H9 (cell line): Measurements from ENCODE around the gene PRKAG3. TPM values are rescaled to one million over a fixed set of nuclear protein-coding genes. Genes with fewer than 3 reads are reported as not detected.
A peak's percentile ranks its signal among the peaks of the same experiment; 100 is the strongest.

Experiments used
- DNase-seq: peaks from one replicate; pipeline ENCODE4 v3.0.0-alpha.2; 2017
- H2AFZ ChIP-seq: one replicate; pipeline ENCODE4 v1.6.1; 2013; ENCODE audit warnings: mild to moderate bottlenecking, low read length, control low read depth, moderate library complexity
- H2AK5ac ChIP-seq: 2 replicates; pipeline ENCODE4 v1.6.1; 2013; ENCODE audit warnings: low read length, control low read depth, mixed read lengths; ENCODE audit not compliant: insufficient read length
- H2BK120ac ChIP-seq: one replicate; pipeline ENCODE4 v1.6.1; 2013; ENCODE audit warnings: low read depth, mild to moderate bottlenecking, low read length, control low read depth, inconsistent platforms; ENCODE audit not compliant: poor library complexity, severe bottlenecking
- H2BK12ac ChIP-seq: 2 replicates; pipeline ENCODE4 v1.6.1; 2013; ENCODE audit warnings: low read length, control low read depth, mixed read lengths, low read depth; ENCODE audit not compliant: insufficient read length
- H2BK15ac ChIP-seq: 2 replicates; pipeline ENCODE4 v1.6.1; 2013; ENCODE audit warnings: low read depth, low read length, control low read depth
- H2BK20ac ChIP-seq: one replicate; pipeline ENCODE4 v1.6.1; 2013; ENCODE audit warnings: low read depth, mild to moderate bottlenecking, low read length, control low read depth, inconsistent platforms; ENCODE audit not compliant: poor library complexity, severe bottlenecking
- H2BK5ac ChIP-seq: 2 replicates; pipeline ENCODE4 v1.6.1; 2013; ENCODE audit warnings: low read length, control low read depth, mixed read lengths; ENCODE audit not compliant: insufficient read length
- H3K14ac ChIP-seq: 2 replicates; pipeline ENCODE4 v1.6.1; 2013; ENCODE audit warnings: low read length, control low read depth; ENCODE audit not compliant: insufficient read depth
- H3K18ac ChIP-seq: 2 replicates; pipeline ENCODE4 v1.6.1; 2013; ENCODE audit warnings: low read depth, mild to moderate bottlenecking, mixed read lengths, low read length, control low read depth; ENCODE audit not compliant: insufficient read length
- H3K23ac ChIP-seq: 2 replicates; pipeline ENCODE4 v1.6.1; 2013; ENCODE audit warnings: low read length, control low read depth, mixed read lengths, low read depth; ENCODE audit not compliant: insufficient read length
- H3K23me2 ChIP-seq: 2 replicates; pipeline ENCODE4 v1.6.1; 2013; ENCODE audit warnings: low read depth, mild to moderate bottlenecking, mixed read lengths, low read length, control low read depth; ENCODE audit not compliant: insufficient read length, poor library complexity, severe bottlenecking
- H3K27ac ChIP-seq: 2 replicates; pipeline ENCODE4 v1.5.1; 2013; ENCODE audit warnings: low read length, control low read depth, mixed read lengths, low read depth; ENCODE audit not compliant: insufficient read length
- H3K27me3 ChIP-seq: 2 replicates; pipeline ENCODE4 v1.6.1; 2013; ENCODE audit warnings: low read length, control low read depth, inconsistent platforms; ENCODE audit not compliant: insufficient read depth
- H3K4ac ChIP-seq: 2 replicates; pipeline ENCODE4 v1.6.1; 2013; ENCODE audit warnings: low read depth, mild to moderate bottlenecking, control low read depth, inconsistent platforms, low read length, moderate library complexity
- H3K4me1 ChIP-seq: 2 replicates; pipeline ENCODE4 v1.6.1; 2013; ENCODE audit warnings: low read length, control low read depth, inconsistent platforms; ENCODE audit not compliant: insufficient read depth
- H3K4me2 ChIP-seq: 2 replicates; pipeline ENCODE4 v1.6.1; 2013; ENCODE audit warnings: low read length, control low read depth, mixed read lengths; ENCODE audit not compliant: insufficient read length, insufficient read depth
- H3K56ac ChIP-seq: 2 replicates; pipeline ENCODE4 v1.6.1; 2013; ENCODE audit warnings: low read depth, mild to moderate bottlenecking, mixed read lengths, low read length, control low read depth; ENCODE audit not compliant: insufficient read length
- H3K79me1 ChIP-seq: 2 replicates; pipeline ENCODE4 v1.6.1; 2013; ENCODE audit warnings: low read depth, mild to moderate bottlenecking, moderate library complexity, low read length, control low read depth, inconsistent platforms; ENCODE audit not compliant: insufficient read depth, poor library complexity, severe bottlenecking
- H3K79me2 ChIP-seq: 2 replicates; pipeline ENCODE4 v1.6.1; 2013; ENCODE audit warnings: low read length, control low read depth, inconsistent platforms; ENCODE audit not compliant: insufficient read depth
- H3K9ac ChIP-seq: 2 replicates; pipeline ENCODE4 v1.6.1; 2013; ENCODE audit warnings: low read length, control low read depth, mixed read lengths; ENCODE audit not compliant: insufficient read length; ENCODE audit errors: extremely low read depth
- H3K9me3 ChIP-seq: one replicate; pipeline ENCODE4 v1.6.1; 2013; ENCODE audit warnings: low read depth, low read length, inconsistent platforms; ENCODE audit not compliant: control insufficient read depth
- H3T11ph ChIP-seq: one replicate; pipeline ENCODE4 v1.6.1; 2013; ENCODE audit warnings: mild to moderate bottlenecking, low read length, control low read depth, inconsistent platforms
- H4K20me1 ChIP-seq: one replicate; pipeline ENCODE4 v1.6.1; 2013; ENCODE audit not compliant: control insufficient read depth, insufficient read length, insufficient read depth
- H4K5ac ChIP-seq: 2 replicates; pipeline ENCODE4 v1.6.1; 2013; ENCODE audit warnings: low read depth, mild to moderate bottlenecking, mixed read lengths, low read length, control low read depth; ENCODE audit not compliant: insufficient read length
- H4K8ac ChIP-seq: replicated peaks from 2 replicates; pipeline ENCODE4 v1.6.1; 2013; ENCODE audit warnings: low read length, control low read depth, mixed read lengths, low read depth; ENCODE audit not compliant: insufficient read length
- H4K91ac ChIP-seq: 2 replicates; pipeline ENCODE4 v1.6.1; 2013; ENCODE audit warnings: low read depth, mild to moderate bottlenecking, moderate library complexity, mixed read lengths, low read length, control low read depth; ENCODE audit not compliant: insufficient read length
- H3K27ac Mint-ChIP-seq, 3 experiments: 2 replicates in 2 of 3; 3 replicates in 1 of 3; pipeline ENCODE4 v1.8.0; 2020 to 2021; ENCODE audit warnings: mixed read lengths in 3 of 3, mild to moderate bottlenecking in 1 of 3, moderate library complexity in 1 of 3
- H3K27me3 Mint-ChIP-seq: 2 replicates; pipeline ENCODE4 v1.8.0; 2021; ENCODE audit warnings: low read depth, mild to moderate bottlenecking, moderate library complexity, mixed read lengths
- H3K36me3 Mint-ChIP-seq, 3 experiments: 2 replicates in 2 of 3; 3 replicates in 1 of 3; pipeline ENCODE4 v1.8.0; 2020 to 2021; ENCODE audit warnings: low read depth in 3 of 3, mixed read lengths in 3 of 3; ENCODE audit not compliant: insufficient read depth in 1 of 3
- H3K4me1 Mint-ChIP-seq, 2 experiments: 2 replicates each; pipeline ENCODE4 v1.8.0; 2020; ENCODE audit warnings: mixed read lengths in 2 of 2
- H3K4me3 Mint-ChIP-seq, 2 experiments: 2 replicates in 1 of 2; 3 replicates in 1 of 2; pipeline ENCODE4 v1.8.0; 2020 to 2021; ENCODE audit warnings: mild to moderate bottlenecking in 2 of 2, mixed read lengths in 2 of 2, moderate library complexity in 1 of 2
- H3K9me3 Mint-ChIP-seq, 2 experiments: 2 replicates in 1 of 2; 3 replicates in 1 of 2; pipeline ENCODE4 v1.8.0; 2020; ENCODE audit warnings: mild to moderate bottlenecking in 2 of 2, mixed read lengths in 2 of 2, moderate library complexity in 1 of 2
- CTCF ChIP-seq: fragments of 200-600 bp; sonication (generic); conservative IDR thresholded peaks from 3 replicates; pipeline ENCODE4 v1.8.0; 2021; ENCODE audit warnings: antibody characterized with exemption, mild to moderate bottlenecking
- WGBS: extraction: QIAGEN DNeasy Blood & Tissue Kit; methylation state at CpG from one replicate; pipeline ENCODE4 v1.1.7; 2013; ENCODE audit warnings: missing lambda C conversion rate, low lambda C conversion rate, mixed read lengths; ENCODE audit not compliant: insufficient read length; ENCODE audit errors: extremely low coverage; 5-methylcytosine and 5-hydroxymethylcytosine counted together
- total RNA-seq: library from RNA; stranded (reverse); gene quantifications from 2 replicates; pipeline ENCODE4 v1.2.1, GENCODE V29; 2021

The PRKAG3 gene
- total RNA-seq, 1 experiment from 2014 or later = not detected

GRCh38 chr2:218853766-218854165 lies 22.2 kb upstream of the PRKAG3 start:
- Mint-ChIP-seq H3K27ac (no peak overlapping the region), H3K27me3 (peaks cover 68% of the 10 kb centered on the region), H3K4me1 (peaks cover 21 to 48% of the 10 kb centered on the region in 2 experiments), H3K36me3 (no peaks in the 10 kb centered on the region), H3K4me3 (no peak overlapping the region; a peak in 1 of 5 replicates), H3K9me3 (peaks cover 0 to 3% of the 10 kb centered on the region in 2 experiments; a peak in 1 of 5 replicates)
- Histone ChIP-seq H3K14ac (no peak overlapping the region), H2BK120ac (no peak overlapping the region), H2BK20ac (no peak overlapping the region), H3K4me1 (no peaks in the 10 kb centered on the region; the same call in 1 of the 2 replicates), H4K8ac (no peak overlapping the region), H4K20me1 (no peaks in the 10 kb centered on the region), H3K9me3 (no peaks in the 10 kb centered on the region), H4K91ac (no peak overlapping the region), H3K27me3 (peaks cover 55% of the 10 kb centered on the region), H2AFZ (no peak overlapping the region), H3K4me2 (peak overlapping the region; percentile 10), H3T11ph (no peak overlapping the region), H3K79me1 (no peaks in the 10 kb centered on the region), H3K23ac (no peak overlapping the region), H3K23me2 (no peaks in the 10 kb centered on the region), H2AK5ac (no peak overlapping the region), H2BK12ac (no peak overlapping the region), H3K9ac (no peak overlapping the region), H4K5ac (no peak overlapping the region), H3K79me2 (no peaks in the 10 kb centered on the region), H2BK15ac (no peak overlapping the region), H3K56ac (no peak overlapping the region), H3K4ac (no peak overlapping the region), H3K27ac (no peak overlapping the region), H2BK5ac (no peak overlapping the region), H3K18ac (no peak overlapping the region)
- WGBS = no CpG with 5 or more reads among the region's 5 CpGs
- no peak for TF ChIP-seq CTCF
- DNase-seq = no peak
